GM21825 (cell line): ENCODE results near the gene GFAP.
"Not testable (repeated sequence)": the region's sequence is repeated elsewhere in the genome, so short reads cannot be mapped to it uniquely, and the experiment has no call there.

ENCODE experiments used
- ATAC-seq: cut with Tn5 transposase; IDR thresholded peaks from one replicate; pipeline ENCODE4 v1.9.1; 2021; ENCODE audit warnings: mild to moderate bottlenecking, moderate library complexity; ENCODE audit not compliant: unreplicated experiment

Gene GFAP

GRCh38 chr17:44915321-44915726 is at the start of gene GFAP:
TSS of gene GFAP (minus strand) at chr17:44915500. CDS start at chr17:44915486, 14 bp downstream.
- ATAC-seq = no peak

GRCh38 chr17:44961921-44962350 is 46.6 kb upstream of the GFAP start:
- ATAC-seq = no peak

- no peak for ATAC-seq
These were observed 45.4 kb upstream of the GFAP start for GRCh38 chr17:44960691-44961090.

GRCh38 chr17:44959821-44960531 is 44.7 kb upstream of the GFAP start:
- ATAC-seq = no peak

GRCh38 chr17:44956998-44957981 is 42.0 kb upstream of the GFAP start:
- no peak for ATAC-seq

- ATAC-seq = no peak
These were observed 40.5 kb upstream of the GFAP start for GRCh38 chr17:44955674-44956425.

- no peak for ATAC-seq
These were observed 37.7 kb upstream of the GFAP start for GRCh38 chr17:44952946-44953475.

- no peak for ATAC-seq
These were observed 33.1 kb upstream of the GFAP start for GRCh38 chr17:44948315-44948795.

GRCh38 chr17:44947461-44948314 is 32.4 kb upstream of the GFAP start, which contains the start of gene KIF18B:
TSS of gene KIF18B (minus strand) at chr17:44947773. CDS start at chr17:44936344, 11,429 bp downstream.
- ATAC-seq = peak; percentile 91

- not testable (repeated sequence) for ATAC-seq
These were observed 30.4 kb upstream of the GFAP start for GRCh38 chr17:44945652-44946051.

GRCh38 chr17:44942456-44942855 is 27.2 kb upstream of the GFAP start:
- no peak for ATAC-seq

GRCh38 chr17:44941712-44942331 is 26.5 kb upstream of the GFAP start:
- no peak for ATAC-seq

GRCh38 chr17:44940768-44941167 is 25.5 kb upstream of the GFAP start:
- no peak for ATAC-seq

- no peak for ATAC-seq
These were observed 25.0 kb upstream of the GFAP start for GRCh38 chr17:44940317-44940716.

GRCh38 chr17:44935116-44935515 is 19.8 kb upstream of the GFAP start:
- no peak for ATAC-seq

GRCh38 chr17:44934745-44935105 is 19.4 kb upstream of the GFAP start:
- ATAC-seq = no peak

GRCh38 chr17:44933824-44934744 is 18.8 kb upstream of the GFAP start:
- no peak for ATAC-seq

- ATAC-seq = no peak
These were observed 17.4 kb upstream of the GFAP start for GRCh38 chr17:44932787-44933097.
